ENCODE measurements around the gene RIOX2. TPM values are rescaled to one million over a fixed set of nuclear protein-coding genes. Genes with fewer than 3 reads are reported as not detected.

Gene RIOX2
- polyA plus RNA-seq, 1 donor from 2014 or later, result 0.48 TPM

GRCh38 chr3:97949743-97950142, 22.5 kb downstream of the RIOX2 start:
- Histone ChIP-seq H3K27me3 (ENCODE audit: insufficient read depth, low read depth, low read length) (no peaks in the 10 kb centered on the region), H4K20me1 (ENCODE audit: insufficient read depth) (no peaks in the 10 kb centered on the region), H3K9me3 (ENCODE audit: low read length) (no peaks in the 10 kb centered on the region), H3K9me2 (ENCODE audit: insufficient read depth, low read length) (no peaks in the 10 kb centered on the region), H3K9ac (ENCODE audit: low read length) (no peak overlapping the region), H3K4me3 (ENCODE audit: low read length) (no peak overlapping the region), H3K79me2 (replicated peaks; ENCODE audit: insufficient read depth, low read length) (no peaks in the 10 kb centered on the region), H3K27ac (ENCODE audit: low read length) (no peak overlapping the region), H2AFZ (ENCODE audit: low read depth, low read length) (no peak overlapping the region), H3K4me2 (ENCODE audit: low read length) (no peak overlapping the region), H3K36me3 (ENCODE audit: insufficient read depth, low read length) (no peaks in the 10 kb centered on the region), H3F3A (ENCODE audit: insufficient read depth, low read length, poor library complexity, severe bottlenecking) (no peaks in the 10 kb centered on the region)
- TF ChIP-seq EP300 (conservative IDR thresholded peaks at IDR 0.05; ENCODE audit: poor library complexity, severe bottlenecking), result no peak
- no peak for TF ChIP-seq EZH2 (IDR thresholded peaks at IDR 0.05; ENCODE audit: borderline replicate concordance, insufficient read depth, low read length, poor library complexity, severe bottlenecking)
- TF ChIP-seq POLR2AphosphoS5 (IDR thresholded peaks at IDR 0.05), result no peak
- TF ChIP-seq SMC3 (conservative IDR thresholded peaks at IDR 0.05; ENCODE audit: poor library complexity), result no peak
- TF ChIP-seq REST (IDR thresholded peaks at IDR 0.05; ENCODE audit: borderline replicate concordance), result no peak
- no peak for TF ChIP-seq TAF1 (IDR thresholded peaks at IDR 0.05; ENCODE audit: low read depth)
- TF ChIP-seq MXI1 (conservative IDR thresholded peaks at IDR 0.05; ENCODE audit: poor library complexity, severe bottlenecking), result no peak
- no peak for TF ChIP-seq RAD21 (conservative IDR thresholded peaks at IDR 0.05)
- TF ChIP-seq CTCF (IDR thresholded peaks at IDR 0.05; ENCODE audit: poor library complexity, severe bottlenecking), result no peak

- Histone ChIP-seq H3K27me3 (ENCODE audit: insufficient read depth, low read depth, low read length) (no peaks in the 10 kb centered on the region), H3K9me3 (ENCODE audit: low read length) (no peaks in the 10 kb centered on the region), H4K20me1 (ENCODE audit: insufficient read depth) (no peaks in the 10 kb centered on the region), H3K79me2 (replicated peaks; ENCODE audit: insufficient read depth, low read length) (no peaks in the 10 kb centered on the region), H2AFZ (ENCODE audit: low read depth, low read length) (no peak overlapping the region), H3K27ac (ENCODE audit: low read length) (no peak overlapping the region), H3K9me2 (ENCODE audit: insufficient read depth, low read length) (no peaks in the 10 kb centered on the region), H3K36me3 (ENCODE audit: insufficient read depth, low read length) (no peaks in the 10 kb centered on the region), H3K4me3 (ENCODE audit: low read length) (no peak overlapping the region), H3F3A (ENCODE audit: insufficient read depth, low read length, poor library complexity, severe bottlenecking) (no peaks in the 10 kb centered on the region), H3K9ac (ENCODE audit: low read length) (no peak overlapping the region), H3K4me2 (ENCODE audit: low read length) (no peak overlapping the region)
- no peak for TF ChIP-seq MXI1 (conservative IDR thresholded peaks at IDR 0.05; ENCODE audit: poor library complexity, severe bottlenecking)
- no peak for TF ChIP-seq CTCF (IDR thresholded peaks at IDR 0.05; ENCODE audit: poor library complexity, severe bottlenecking)
- no peak for TF ChIP-seq EP300 (conservative IDR thresholded peaks at IDR 0.05; ENCODE audit: poor library complexity, severe bottlenecking)
- TF ChIP-seq REST (IDR thresholded peaks at IDR 0.05; ENCODE audit: borderline replicate concordance), result no peak
- no peak for TF ChIP-seq SMC3 (conservative IDR thresholded peaks at IDR 0.05; ENCODE audit: poor library complexity)
- no peak for TF ChIP-seq RAD21 (conservative IDR thresholded peaks at IDR 0.05)
- TF ChIP-seq TAF1 (IDR thresholded peaks at IDR 0.05; ENCODE audit: low read depth), result no peak
- no peak for TF ChIP-seq EZH2 (IDR thresholded peaks at IDR 0.05; ENCODE audit: borderline replicate concordance, insufficient read depth, low read length, poor library complexity, severe bottlenecking)
- TF ChIP-seq POLR2AphosphoS5 (IDR thresholded peaks at IDR 0.05), result no peak
Measured at GRCh38 chr3:97949110-97949485, 23.1 kb downstream of the RIOX2 start.

All from neural cell (in vitro differentiated cells).